Kidney (tissue), 14 donors: Measurements from ENCODE around the gene SEC14L6. TPM values are rescaled to one million over a fixed set of nuclear protein-coding genes. Genes with fewer than 3 reads are reported as not detected.

Experiments
- DNase-seq, 5 donors: peaks; one replicate each; pipeline ENCODE4 v3.0.0-alpha.2; 2013 to 2020
- FAIRE-seq: peaks from 2 replicates; lab custom pipeline; 2012; peaks lifted over from hg19 to GRCh38; lab: Jason Lieb, UNC
- H3K27ac ChIP-seq, 2 donors: one replicate each; pipeline ENCODE4 v1.7.0; 2013; ENCODE audit warnings: low read depth in 2 of 2, low read length in 2 of 2, inconsistent platforms in 1 of 2
- H3K27me3 ChIP-seq: one replicate; pipeline ENCODE4 v1.7.1; 2013; ENCODE audit warnings: low read length, inconsistent platforms; ENCODE audit not compliant: control insufficient read depth, insufficient read depth
- H3K36me3 ChIP-seq, 3 donors: one replicate each; pipeline versions ENCODE4 v1.7.0 to v1.7.1; 2013; ENCODE audit warnings: low read length in 3 of 3, control low read depth in 1 of 3, inconsistent platforms in 1 of 3; ENCODE audit not compliant: insufficient read depth in 3 of 3, control insufficient read depth in 2 of 3
- H3K4me1 ChIP-seq, 3 donors: one replicate each; pipeline versions ENCODE4 v1.7.0 to v1.7.1; 2013; ENCODE audit warnings: low read length in 3 of 3, inconsistent platforms in 1 of 3, low read depth in 1 of 3; ENCODE audit not compliant: control insufficient read depth in 2 of 3, insufficient read depth in 2 of 3
- H3K4me3 ChIP-seq, 3 donors: one replicate each; pipeline versions ENCODE4 v1.7.0 to v1.8.1; 2013; ENCODE audit warnings: low read length in 3 of 3, control low read depth in 1 of 3, inconsistent platforms in 1 of 3
- H3K9ac ChIP-seq, 3 donors: one replicate each; pipeline versions ENCODE4 v1.7.0 to v1.7.1; 2013; ENCODE audit warnings: low read length in 3 of 3, control low read depth in 1 of 3, inconsistent platforms in 1 of 3
- H3K9me3 ChIP-seq, 3 donors: one replicate each; pipeline versions ENCODE4 v1.7.0 to v1.7.1; 2013; ENCODE audit warnings: low read length in 3 of 3, control low read depth in 1 of 3, inconsistent platforms in 1 of 3; ENCODE audit not compliant: control insufficient read depth in 2 of 3, insufficient read depth in 1 of 3
- CTCF ChIP-seq: IDR thresholded peaks from 3 replicates; pipeline ENCODE4 v1.5.1; 2012; ENCODE audit warnings: mild to moderate bottlenecking, moderate library complexity, borderline replicate concordance; ENCODE audit not compliant: insufficient read depth; ENCODE audit errors: extremely low read depth
- intact Hi-C: fragments of 100-400 bp; cut with DNase I; formaldehyde crosslinking; loops from one replicate; pipeline ENCODE4 v1.11.1; 2022
- polyA plus RNA-seq: library from polyadenylated mRNA; stranded (reverse); fragments of 350-450 nt; fragmentation: Illumina TruSeq; extraction: RNeasy Lipid Tissue Mini Kit (QIAGEN cat#74804); gene quantifications from one replicate; pipeline ENCODE4 v1.2.3, GENCODE V29; 2014; ENCODE audit warnings: low read depth, low replicate concordance; ENCODE audit not compliant: insufficient read depth
- total RNA-seq: library from RNA; stranded (reverse); fragmentation: NEBNext Ultra II Directional; extraction: Animal tissue kit (Norgen Biotek cat#: 25700); gene quantifications from one replicate; pipeline ENCODE4 v1.2.1, GENCODE V29; 2021
- donor health status: control.
- donor health status: control.
- donor health status: control.
- donor health status: control.
- donor health status: control.
- donor health status: DM: yes; HTN: yes; CAD: no.
- donor health status: Normal renal cell carcinoma (clear cell type).

Gene SEC14L6
- total and polyA plus RNA-seq, 2 donors from 2014 or later = 13.9 to 16.5 TPM

GRCh38 chr22:30492144-30492543, 54.4 kb downstream of the SEC14L6 start:
- no peaks in the 10 kb centered on the region for H3K4me1 ChIP-seq
- intact Hi-C loops = no loop called here
- no peaks in the 10 kb centered on the region for H3K36me3 ChIP-seq
- DNase-seq (no peak), FAIRE-seq (no peak)
- H3K9me3 ChIP-seq = no peaks in the 10 kb centered on the region
- no peak overlapping the region for H3K4me3 ChIP-seq
- H3K9ac ChIP-seq = no peak overlapping the region
- no peak for TF ChIP-seq CTCF
- no peak overlapping the region for H3K27ac ChIP-seq
- no peaks in the 10 kb centered on the region for H3K27me3 ChIP-seq

GRCh38 chr22:30491381-30491780, 55.2 kb downstream of the SEC14L6 start:
- Histone ChIP-seq H3K36me3 (no peaks in the 10 kb centered on the region), H3K4me1 (no peaks in the 10 kb centered on the region), H3K27me3 (no peaks in the 10 kb centered on the region), H3K4me3 (no peak overlapping the region), H3K9ac (no peak overlapping the region), H3K9me3 (no peaks in the 10 kb centered on the region), H3K27ac (no peak overlapping the region)
- intact Hi-C loops = no loop called here
- no peak for FAIRE-seq
- no peak for DNase-seq
- no peak for TF ChIP-seq CTCF

GRCh38 chr22:30490399-30490798, 56.1 kb downstream of the SEC14L6 start:
- intact Hi-C loops = no loop called here
- no peak for TF ChIP-seq CTCF

GRCh38 chr22:30488121-30488520, 58.4 kb downstream of the SEC14L6 start:
- no peak overlapping the region for H3K4me3 ChIP-seq
- intact Hi-C loops = no loop called here
- no peaks in the 10 kb centered on the region for H3K27me3 ChIP-seq
- no peaks in the 10 kb centered on the region for H3K36me3 ChIP-seq
- no peak for DNase-seq
- H3K9me3 ChIP-seq = no peaks in the 10 kb centered on the region
- FAIRE-seq = no peak
- H3K9ac ChIP-seq = peak overlapping the region in 1 of 3 donors; percentile 3
- TF ChIP-seq CTCF = no peak
- H3K4me1 ChIP-seq = no peaks in the 10 kb centered on the region
- no peak overlapping the region for H3K27ac ChIP-seq

More at GRCh38 chr22:30490399-30490798, 56.1 kb downstream of the SEC14L6 start:
- no peak for FAIRE-seq
- H3K4me3 ChIP-seq = no peak overlapping the region
- H3K9me3 ChIP-seq = no peaks in the 10 kb centered on the region
- no peaks in the 10 kb centered on the region for H3K36me3 ChIP-seq
- H3K4me1 ChIP-seq = no peaks in the 10 kb centered on the region
- no peaks in the 10 kb centered on the region for H3K27me3 ChIP-seq
- H3K9ac ChIP-seq = no peak overlapping the region
- no peak for DNase-seq
- H3K27ac ChIP-seq = no peak overlapping the region
